K562 (cell line): ENCODE data around the gene CD40. TPM values are rescaled to one million over a fixed set of nuclear protein-coding genes. Genes with fewer than 3 reads are reported as not detected.

Source experiments
- ATF1 ChIP-seq, 2 experiments: fragments of 450-650 bp in 1 of 2; IDR thresholded peaks; 2 replicates each; pipeline ENCODE4 v1.6.1; 2016; ENCODE audit warnings: missing compliant biosample characterization in 1 of 2, missing genetic modification characterization in 1 of 2
- CREM ChIP-seq: IDR thresholded peaks from 2 replicates; pipeline ENCODE4 v1.6.1; 2014; ENCODE audit warnings: antibody characterized with exemption, low read depth
- EGR1 ChIP-seq: fragments of 450-650 bp; conservative IDR thresholded peaks from 2 replicates; pipeline ENCODE4 v1.6.1; 2017; ENCODE audit warnings: mild to moderate bottlenecking
- FOXM1 ChIP-seq, 2 experiments: fragments of 450-650 bp in 1 of 2; sonication (generic) in 1 of 2; formaldehyde crosslinking in 1 of 2; IDR thresholded peaks; 2 replicates each; pipeline versions ENCODE4 v1.6.1 to v1.9.0; 2017 to 2022; ENCODE audit warnings: low read depth in 2 of 2, mild to moderate bottlenecking in 2 of 2, missing genetic modification reagents in 1 of 2, moderate library complexity in 1 of 2
- GABPB2 ChIP-seq: fragments of 250-450 bp; sonication (Bioruptor Pico); conservative IDR thresholded peaks from 2 replicates; pipeline ENCODE4 v1.5.1; 2021; ENCODE audit warnings: mild to moderate bottlenecking
- HCFC1 ChIP-seq: IDR thresholded peaks from 2 replicates; pipeline ENCODE4 v1.6.1; 2012; ENCODE audit warnings: low read depth, low read length, improper control_type of control experiment
- HES1 ChIP-seq: fragments of 450-650 bp; IDR thresholded peaks from 2 replicates; pipeline ENCODE4 v1.6.1; 2016; ENCODE audit warnings: low read depth, mild to moderate bottlenecking, moderate library complexity
- JUND ChIP-seq, 2 experiments: IDR thresholded peaks; 2 replicates in 1 of 2; 3 replicates in 1 of 2; pipeline ENCODE4 v1.6.1; 2011; ENCODE audit warnings: borderline replicate concordance in 2 of 2, low read depth in 2 of 2, low read length in 2 of 2, improper control_type of control experiment in 1 of 2, missing biosample characterization in 1 of 2, missing genetic modification characterization in 1 of 2, missing genetic modification reagents in 1 of 2
- MAZ ChIP-seq, 2 experiments: fragments of 450-650 bp in 1 of 2; sonication (generic) in 1 of 2; formaldehyde crosslinking; IDR thresholded peaks in 1 of 2; conservative IDR thresholded peaks in 1 of 2; 2 replicates each; pipeline versions ENCODE4 v1.4.0 to v1.5.0; 2020; ENCODE audit warnings: mild to moderate bottlenecking in 1 of 2, missing genetic modification reagents in 1 of 2
- MCM5 ChIP-seq: fragments of 450-650 bp; IDR thresholded peaks from 2 replicates; pipeline ENCODE4 v1.6.1; 2016; ENCODE audit warnings: low read depth
- RCOR1 ChIP-seq, 2 experiments: IDR thresholded peaks; 2 replicates each; pipeline ENCODE4 v1.6.1; 2012; ENCODE audit warnings: low read depth in 2 of 2, low read length in 2 of 2, borderline replicate concordance in 1 of 2, improper control_type of control experiment in 1 of 2
- REST ChIP-seq, 2 experiments: fragments of 450-650 bp; formaldehyde crosslinking in 1 of 2; IDR thresholded peaks; 2 replicates each; pipeline versions ENCODE4 v1.4.0 to v1.6.1; 2014 to 2020; ENCODE audit warnings: mild to moderate bottlenecking in 2 of 2, borderline replicate concordance in 1 of 2, low read depth in 1 of 2
- SAFB ChIP-seq: fragments of 200-400 bp; formaldehyde crosslinking; IDR thresholded peaks from 2 replicates; pipeline ENCODE4 v1.6.1; 2017; ENCODE audit warnings: low read depth, low read length, borderline replicate concordance
- SNAPC5 ChIP-seq: fragments of 250-450 bp; sonication (Bioruptor Pico); IDR thresholded peaks from 2 replicates; pipeline ENCODE4 v1.8.0; 2021; ENCODE audit warnings: moderate library complexity, mild to moderate bottlenecking, inconsistent platforms
- ZNF280A ChIP-seq: fragments of 450-650 bp; IDR thresholded peaks from 2 replicates; pipeline ENCODE4 v1.6.1; 2018; ENCODE audit warnings: mild to moderate bottlenecking, low read depth; ENCODE audit not compliant: partially characterized antibody
- polyA plus RNA-seq, 8 experiments: library from polyadenylated mRNA; depleted of rRNA in 4 of 8; stranded (reverse) in 5 of 8; unstranded in 3 of 8; fragments of >200 nt; fragmentation: Nextera tagmentation in 2 of 8; fragmentation: Illumina TruSeq in 1 of 8; extraction: Ambion mirVana in 2 of 8; extraction: Trizol in 1 of 8; gene quantifications; 2 replicates each; pipeline versions ENCODE4 v1.2.1 to v1.2.3, GENCODE V29; 2011 to 2014; ENCODE audit warnings: inconsistent platforms in 1 of 8, missing spikeins in 1 of 8
- total RNA-seq, 7 experiments: library from RNA; depleted of rRNA in 6 of 7; stranded (reverse); fragments of >200 nt in 6 of 7; fragmentation: Illumina TruSeq in 2 of 7; extraction: Trizol in 2 of 7; gene quantifications; 2 replicates each; pipeline versions ENCODE4 v1.2.1 to v1.2.3, GENCODE V29; 2011 to 2021; ENCODE audit warnings: low replicate concordance in 1 of 7

CD40 gene
- total and polyA plus RNA-seq, 9 of the 15 experiments (the other 6 are each of a cell fraction or from before 2014, with no cell fraction given): 0.76 to 3.7 (median 1.6) TPM

GRCh38 chr20:46132705-46133120, 14.6 kb downstream of the CD40 start (continued):
- TF ChIP-seq EGR1: peak; percentile 73
- TF ChIP-seq CREM: 0 out of 2 replicates have a peak, but pooled peaks have one; percentile 29
- TF ChIP-seq HCFC1: 0 out of 2 replicates have a peak, but pooled peaks have one; percentile 30
- peak in 1 of 2 experiments; percentile 64; a peak in 2 of 4 replicates for TF ChIP-seq MAZ (CRISPR knock-in tag; conservative IDR thresholded peaks at IDR 0.05 in 1 of 2, IDR thresholded peaks at IDR 0.05 in 1 of 2)
- TF ChIP-seq SAFB: no peak
- TF ChIP-seq HES1: no peak
- TF ChIP-seq RCOR1 (IDR thresholded peaks at IDR 0.05; ENCODE audit: borderline replicate concordance in 1 of 2, low read depth in 2 of 2, low read length in 2 of 2): 0 out of 4 replicates have a peak, but pooled peaks of 1 of the 2 experiments have one; percentile 12
- no peak for TF ChIP-seq MCM5
- TF ChIP-seq SNAPC5 (CRISPR knock-in tag): no peak
- no peak for TF ChIP-seq GABPB2 (CRISPR knock-in tag)
- TF ChIP-seq REST (IDR thresholded peaks at IDR 0.05; ENCODE audit: borderline replicate concordance): peak; percentile 82
- TF ChIP-seq REST (CRISPR knock-in tag; IDR thresholded peaks at IDR 0.05; ENCODE audit: low read depth): no peak
- no peak for TF ChIP-seq ATF1 (CRISPR knock-in tag; IDR thresholded peaks at IDR 0.05)
- peak; percentile 21; the same call in 1 of the 2 replicates for TF ChIP-seq ATF1 (tag; IDR thresholded peaks at IDR 0.05)
- TF ChIP-seq FOXM1 (IDR thresholded peaks at IDR 0.05; ENCODE audit: low read depth): no peak
- no peak for TF ChIP-seq FOXM1 (CRISPR knock-in tag; IDR thresholded peaks at IDR 0.05; ENCODE audit: low read depth)
- TF ChIP-seq ZNF280A: no peak
- 0 out of 2 replicates have a peak, but pooled peaks have one; percentile 17 for TF ChIP-seq JUND (IDR thresholded peaks at IDR 0.05; ENCODE audit: borderline replicate concordance, low read depth, low read length)
- TF ChIP-seq JUND (tag; IDR thresholded peaks at IDR 0.05; ENCODE audit: borderline replicate concordance, low read depth, low read length): no peak
